Keratinocyte (primary cell): ENCODE results near the gene CCDC97.
"Not testable (repeated sequence)": the region's sequence is repeated elsewhere in the genome, so short reads cannot be mapped to it uniquely, and the experiment has no call there.

ENCODE experiments used
- CTCF ChIP-seq, 3 experiments: IDR thresholded peaks in 1 of 3; conservative IDR thresholded peaks in 1 of 3; optimal IDR thresholded peaks in 1 of 3; 2 replicates in 2 of 3; 3 replicates in 1 of 3; pipeline versions ENCODE3 to v1.5.1; 2011; ENCODE audit warnings: low read length in 3 of 3, mild to moderate bottlenecking in 3 of 3, moderate library complexity in 2 of 3, control low read depth in 1 of 3, inconsistent platforms in 1 of 3; ENCODE audit not compliant: insufficient read depth in 2 of 3; ENCODE audit errors: extremely low read depth in 1 of 3
- EZH2 ChIP-seq: IDR thresholded peaks from one replicate; pipeline ENCODE4 v1.6.1; 2012; ENCODE audit warnings: inconsistent platforms, mild to moderate bottlenecking, low read length, moderate library complexity

GRCh38 chr19:41346916-41347315 is 36.9 kb downstream of the CCDC97 start:
- TF ChIP-seq CTCF (optimal IDR thresholded peaks at IDR 0.05 in 1 of 3, IDR thresholded peaks at IDR 0.05 in 1 of 3, conservative IDR thresholded peaks at IDR 0.05 in 1 of 3; ENCODE audit: extremely low read depth in 1 of 3, insufficient read depth in 2 of 3, low read length in 3 of 3); EZH2: not testable (repeated sequence)
